ENCODE measurements around the gene LRRC8D.

The LRRC8D gene

GRCh38 chr1:89942014-89942413, 121.2 kb downstream of the LRRC8D start:
- no peak overlapping the region for H3K27ac ChIP-seq
- no peak for TF ChIP-seq CTCF (conservative IDR thresholded peaks at IDR 0.05)

GRCh38 chr1:89942825-89943658, 122.2 kb downstream of the LRRC8D start:
- TF ChIP-seq CTCF (conservative IDR thresholded peaks at IDR 0.05) = no peak
- H3K27ac ChIP-seq = no peak overlapping the region

- no peak for TF ChIP-seq CTCF (conservative IDR thresholded peaks at IDR 0.05)
- H3K27ac ChIP-seq = no peak overlapping the region
Measured at GRCh38 chr1:89943846-89944781, 123.3 kb downstream of the LRRC8D start.

- no peak overlapping the region for H3K27ac ChIP-seq
- TF ChIP-seq CTCF (conservative IDR thresholded peaks at IDR 0.05) = no peak
Measured at GRCh38 chr1:89945852-89946476, 125.1 kb downstream of the LRRC8D start.

- no peak overlapping the region for H3K27ac ChIP-seq
- TF ChIP-seq CTCF (conservative IDR thresholded peaks at IDR 0.05) = no peak
Measured at GRCh38 chr1:89946532-89946931, 125.7 kb downstream of the LRRC8D start.

- no peak for TF ChIP-seq CTCF (conservative IDR thresholded peaks at IDR 0.05)
- H3K27ac ChIP-seq = no peak overlapping the region
Measured at GRCh38 chr1:89948722-89949345, 128.0 kb downstream of the LRRC8D start.
